Measurements from ENCODE around the gene LEMD1.

DNA sequence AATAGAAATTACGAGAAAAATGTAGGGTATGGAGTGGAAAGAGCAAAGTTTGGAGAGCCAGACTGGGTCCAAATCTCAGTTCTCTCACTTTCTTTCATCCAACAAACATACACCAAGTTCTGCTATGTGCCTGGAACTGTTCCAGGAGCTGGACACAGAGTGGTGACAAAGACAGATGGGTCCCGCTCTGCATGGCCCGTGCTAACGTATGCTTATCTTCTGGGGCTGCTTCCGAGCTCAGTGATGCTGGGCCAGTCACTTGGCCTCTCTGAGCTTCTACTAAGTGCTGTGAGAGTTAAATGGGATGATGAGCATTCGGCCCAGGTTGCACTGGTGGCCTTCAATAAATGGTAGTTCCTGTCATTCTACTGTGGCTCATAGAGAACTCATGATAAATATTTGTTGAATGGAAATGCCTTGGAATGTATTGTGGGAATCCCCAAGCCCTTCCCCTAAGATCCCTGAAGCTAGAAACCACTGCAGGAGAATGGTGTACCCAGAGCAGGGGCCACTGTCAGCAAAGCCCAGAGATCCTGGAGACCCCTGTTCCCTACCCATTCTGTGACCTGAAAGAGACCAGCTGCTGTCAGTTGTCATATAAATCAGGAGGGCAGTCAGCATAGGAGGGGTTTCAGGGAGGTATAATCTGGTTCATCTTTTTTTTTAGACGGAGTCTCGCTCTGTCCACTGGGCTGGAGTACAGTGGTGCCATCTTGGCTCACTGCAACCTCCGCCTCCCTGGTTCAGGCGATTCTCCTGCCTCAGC is 3.8 kb downstream of the LEMD1 start:
- TF ChIP-seq, protein P1, sequence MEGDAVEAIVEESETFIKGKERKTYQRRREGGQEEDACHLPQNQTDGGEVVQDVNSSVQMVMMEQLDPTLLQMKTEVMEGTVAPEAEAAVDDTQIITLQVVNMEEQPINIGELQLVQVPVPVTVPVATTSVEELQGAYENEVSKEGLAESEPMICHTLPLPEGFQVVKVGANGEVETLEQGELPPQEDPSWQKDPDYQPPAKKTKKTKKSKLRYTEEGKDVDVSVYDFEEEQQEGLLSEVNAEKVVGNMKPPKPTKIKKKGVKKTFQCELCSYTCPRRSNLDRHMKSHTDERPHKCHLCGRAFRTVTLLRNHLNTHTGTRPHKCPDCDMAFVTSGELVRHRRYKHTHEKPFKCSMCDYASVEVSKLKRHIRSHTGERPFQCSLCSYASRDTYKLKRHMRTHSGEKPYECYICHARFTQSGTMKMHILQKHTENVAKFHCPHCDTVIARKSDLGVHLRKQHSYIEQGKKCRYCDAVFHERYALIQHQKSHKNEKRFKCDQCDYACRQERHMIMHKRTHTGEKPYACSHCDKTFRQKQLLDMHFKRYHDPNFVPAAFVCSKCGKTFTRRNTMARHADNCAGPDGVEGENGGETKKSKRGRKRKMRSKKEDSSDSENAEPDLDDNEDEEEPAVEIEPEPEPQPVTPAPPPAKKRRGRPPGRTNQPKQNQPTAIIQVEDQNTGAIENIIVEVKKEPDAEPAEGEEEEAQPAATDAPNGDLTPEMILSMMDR (IDR thresholded peaks at IDR 0.05; ENCODE audit: insufficient read depth, low read length) = no peak
- no peak for TF ChIP-seq GABPA (IDR thresholded peaks at IDR 0.05; ENCODE audit: low read depth)

Data from HL-60 (cell line).